ENCODE measurements around the gene WDR62. TPM values are rescaled to one million over a fixed set of nuclear protein-coding genes. Genes with fewer than 3 reads are reported as not detected.

WDR62 gene
- total RNA-seq, 2 experiments from 2014 or later: 24.9 to 27.8 TPM

- ATAC-seq (ENCODE audit: low read depth): no peak
- DNase-seq: no peak
- no peak overlapping the region for H3K4me3 Mint-ChIP-seq
- no peaks in the 10 kb centered on the region for H3K9me3 Mint-ChIP-seq
- H3K4me1 Mint-ChIP-seq: no peaks in the 10 kb centered on the region
- no peaks in the 10 kb centered on the region for H3K27me3 Mint-ChIP-seq
- POLR2A ChIA-PET: interaction anchor here (0.7 to 1.4 kb wide), 3 partner anchors 16 to 390 kb away, joined by 3 to 4 read pairs (median 3); partner anchors contain the start of genes POLR2I, TBCB and ZNF566
- peaks cover 11% of the 10 kb centered on the region for H3K36me3 Mint-ChIP-seq
- H3K27ac Mint-ChIP-seq: no peak overlapping the region
Observed at GRCh38 chr19:36099166-36099785, 44.6 kb downstream of the WDR62 start.

DNA sequence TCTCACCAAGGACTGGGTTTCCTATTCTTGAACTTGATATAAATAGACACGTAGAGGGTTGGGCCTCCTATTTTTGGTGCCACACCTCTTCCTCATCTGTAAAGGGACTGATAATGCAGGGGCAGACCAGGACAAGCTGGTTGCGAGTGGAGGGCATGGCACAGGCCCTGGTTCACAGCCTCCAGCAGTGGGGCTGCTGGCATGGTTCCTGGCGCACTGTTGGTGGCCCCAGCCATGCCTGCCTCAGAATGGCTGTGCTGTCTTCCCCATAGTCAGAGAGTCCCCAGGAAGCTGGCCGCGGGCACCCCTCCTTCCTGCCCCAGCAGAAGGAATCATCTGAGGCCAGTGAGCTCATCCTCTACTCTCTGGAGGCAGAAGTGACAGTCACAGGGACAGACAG, 45.8 kb downstream of the WDR62 start:
- H3K4me3 Mint-ChIP-seq: no peak overlapping the region
- H3K27ac Mint-ChIP-seq: no peak overlapping the region
- no peaks in the 10 kb centered on the region for H3K4me1 Mint-ChIP-seq
- DNase-seq (no peak), ATAC-seq (ENCODE audit: low read depth) (no peak)
- POLR2A ChIA-PET: interaction anchor here (1.2 to 1.4 kb wide), 2 partner anchors 9 to 15 kb away, joined by 3 to 4 read pairs; partner anchors contain the start of genes POLR2I and TBCB
- H3K27me3 Mint-ChIP-seq: no peaks in the 10 kb centered on the region
- no peaks in the 10 kb centered on the region for H3K9me3 Mint-ChIP-seq
- peaks cover 11% of the 10 kb centered on the region for H3K36me3 Mint-ChIP-seq

- Mint-ChIP-seq H3K9me3 (no peaks in the 10 kb centered on the region), H3K36me3 (peaks cover 15% of the 10 kb centered on the region), H3K27me3 (no peaks in the 10 kb centered on the region), H3K4me1 (no peaks in the 10 kb centered on the region), H3K27ac (no peak overlapping the region), H3K4me3 (no peak overlapping the region)
- POLR2A ChIA-PET: interaction anchor here (1.2 kb wide), 1 partner anchor 8 kb away, joined by 3 read pairs; no protein-coding TSS in a partner anchor
- DNase-seq (no peak), ATAC-seq (ENCODE audit: low read depth) (no peak)
Observed at GRCh38 chr19:36101550-36102327, 47.0 kb downstream of the WDR62 start.

DNA sequence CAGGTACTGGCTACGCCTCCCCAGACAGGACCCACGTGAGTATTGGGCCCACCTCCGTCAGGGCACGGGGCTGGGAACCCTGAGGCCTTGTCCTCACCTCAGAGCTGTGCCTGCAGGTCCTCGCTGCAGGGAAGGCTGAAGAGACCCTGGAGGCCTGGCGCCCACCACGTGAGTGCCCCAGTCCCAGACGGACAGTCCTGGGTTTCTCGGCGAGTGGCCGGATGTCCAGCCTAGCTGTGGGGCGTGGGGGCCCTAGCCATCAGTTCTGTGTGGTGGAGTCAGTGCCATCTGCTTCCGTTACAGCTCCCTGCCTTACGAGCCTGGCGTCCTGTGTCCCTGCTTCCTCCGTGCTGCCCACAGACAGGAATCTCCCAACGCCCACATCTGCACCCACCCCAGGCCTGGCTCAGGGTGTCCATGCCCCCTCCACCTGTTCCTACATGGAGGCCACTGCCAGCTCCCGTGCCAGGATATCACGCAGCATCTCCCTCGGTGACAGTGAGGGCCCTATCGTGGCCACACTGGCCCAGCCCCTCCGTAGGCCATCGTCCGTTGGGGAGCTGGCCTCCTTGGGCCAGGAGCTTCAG, 48.4 kb downstream of the WDR62 start:
- no peak overlapping the region for H3K27ac Mint-ChIP-seq
- DNase-seq (no peak), ATAC-seq (ENCODE audit: low read depth) (no peak)
- H3K27me3 Mint-ChIP-seq: no peaks in the 10 kb centered on the region
- POLR2A ChIA-PET: no interaction called here
- H3K4me1 Mint-ChIP-seq: no peaks in the 10 kb centered on the region
- no peaks in the 10 kb centered on the region for H3K9me3 Mint-ChIP-seq
- peaks cover 11% of the 10 kb centered on the region for H3K36me3 Mint-ChIP-seq
- no peak overlapping the region for H3K4me3 Mint-ChIP-seq

- ATAC-seq (ENCODE audit: low read depth) (no peak), DNase-seq (no peak)
- Mint-ChIP-seq H3K4me3 (no peak overlapping the region), H3K27ac (no peak overlapping the region), H3K27me3 (no peaks in the 10 kb centered on the region), H3K36me3 (peaks cover 10% of the 10 kb centered on the region), H3K4me1 (no peaks in the 10 kb centered on the region), H3K9me3 (no peaks in the 10 kb centered on the region)
- POLR2A ChIA-PET: interaction anchor here (0.9 kb wide), 1 partner anchor 50 kb away, joined by 3 read pairs; the partner anchor contains the start of gene THAP8
Observed at GRCh38 chr19:36103842-36104552, 49.3 kb downstream of the WDR62 start.

GRCh38 chr19:36106441-36106840, 51.7 kb downstream of the WDR62 start:
- no peak overlapping the region for H3K4me3 Mint-ChIP-seq
- no peaks in the 10 kb centered on the region for H3K4me1 Mint-ChIP-seq
- peaks cover 10% of the 10 kb centered on the region for H3K36me3 Mint-ChIP-seq
- no peak for DNase-seq
- POLR2A ChIA-PET: interaction anchor here (0.8 to 1.6 kb wide), 2 partner anchors 13 to 21 kb away, joined by 5 read pairs; no protein-coding TSS in a partner anchor
- H3K27ac Mint-ChIP-seq: no peak overlapping the region
- H3K9me3 Mint-ChIP-seq: no peaks in the 10 kb centered on the region
- ATAC-seq (ENCODE audit: low read depth): no peak
- no peaks in the 10 kb centered on the region for H3K27me3 Mint-ChIP-seq

- Mint-ChIP-seq H3K9me3 (no peaks in the 10 kb centered on the region), H3K4me1 (no peaks in the 10 kb centered on the region), H3K27me3 (no peaks in the 10 kb centered on the region), H3K27ac (no peak overlapping the region), H3K4me3 (no peak overlapping the region), H3K36me3 (peaks cover 13% of the 10 kb centered on the region)
- POLR2A ChIA-PET: interaction anchor here (0.8 to 1.6 kb wide), 2 partner anchors 14 to 21 kb away, joined by 5 read pairs; no protein-coding TSS in a partner anchor
- DNase-seq (no peak), ATAC-seq (ENCODE audit: low read depth) (no peak)
Observed at GRCh38 chr19:36106991-36107390, 52.3 kb downstream of the WDR62 start.

GRCh38 chr19:36108684-36109083, 54.0 kb downstream of the WDR62 start:
- H3K4me1 Mint-ChIP-seq: peaks cover 7% of the 10 kb centered on the region
- H3K27me3 Mint-ChIP-seq: no peaks in the 10 kb centered on the region
- no peaks in the 10 kb centered on the region for H3K9me3 Mint-ChIP-seq
- no peak overlapping the region for H3K4me3 Mint-ChIP-seq
- POLR2A ChIA-PET: no interaction called here
- no peak for DNase-seq
- H3K27ac Mint-ChIP-seq: no peak overlapping the region
- no peak for ATAC-seq (ENCODE audit: low read depth)
- peaks cover 16% of the 10 kb centered on the region for H3K36me3 Mint-ChIP-seq

DNA sequence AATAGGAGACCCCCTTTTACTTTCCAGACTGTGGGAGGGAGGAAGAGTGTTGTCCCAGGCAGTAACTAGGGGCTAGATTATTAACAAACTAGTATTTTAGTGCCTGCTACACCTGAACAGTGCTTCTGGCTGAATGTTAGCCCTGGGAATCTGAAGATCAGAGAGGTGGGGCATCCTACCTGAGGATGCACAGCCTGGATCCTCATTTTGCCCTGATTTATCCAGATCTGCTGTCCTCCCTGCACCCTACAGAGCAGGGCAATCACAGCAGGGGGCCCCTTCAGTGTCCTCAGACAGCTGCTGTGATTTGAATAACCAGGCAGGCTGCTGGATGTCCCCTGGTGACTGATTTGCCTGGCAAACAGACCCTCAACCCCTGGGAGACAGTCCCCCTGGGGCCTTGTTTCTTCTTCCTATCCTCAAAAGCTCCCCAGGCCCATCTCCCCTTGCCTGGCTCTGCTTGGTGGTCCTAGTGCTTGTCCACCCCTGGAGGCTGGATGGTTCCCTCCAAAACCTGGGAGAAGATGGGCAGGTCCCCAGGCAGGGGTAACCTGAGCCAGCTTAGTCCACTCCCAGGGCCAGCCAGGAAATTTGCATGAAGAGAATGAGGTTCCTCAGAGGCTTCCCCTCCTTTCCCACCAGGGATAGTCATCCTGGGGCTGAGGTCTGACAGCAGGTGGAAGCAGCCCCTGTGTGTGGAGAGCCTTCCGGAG, 55.9 kb downstream of the WDR62 start, which contains the start of gene OVOL3:
Gene OVOL3, plus strand, starts transcription at position 657 of the 713 bp plus-strand sequence. CDS start 60 bp downstream, outside the sequence.
- POLR2A ChIA-PET: no interaction called here
- Mint-ChIP-seq H3K4me1 (peaks cover 15% of the 10 kb centered on the region), H3K36me3 (peaks cover 14% of the 10 kb centered on the region), H3K27me3 (no peaks in the 10 kb centered on the region), H3K9me3 (no peaks in the 10 kb centered on the region), H3K4me3 (no peak within 1 kb of the TSS), H3K27ac (no peak within 1 kb of the TSS)
- DNase-seq (no peak), ATAC-seq (ENCODE audit: low read depth) (no peak)

DNA sequence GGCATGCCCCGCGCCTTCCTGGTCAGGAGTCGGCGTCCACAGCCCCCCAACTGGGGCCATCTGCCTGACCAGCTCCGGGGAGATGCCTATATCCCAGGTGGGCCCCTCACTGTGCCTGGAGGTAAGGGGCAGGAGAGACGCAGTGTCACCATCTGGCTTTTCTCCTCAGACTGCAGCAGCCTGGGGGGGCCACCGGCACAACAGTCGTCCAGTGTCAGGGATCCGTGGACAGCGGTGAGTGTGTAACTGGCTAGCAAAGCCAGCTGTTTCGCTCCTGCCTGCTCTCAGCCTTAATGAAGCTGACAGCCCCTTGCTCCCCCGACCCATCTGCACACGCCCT, 56.5 kb downstream of the WDR62 start:
- H3K4me1 Mint-ChIP-seq: peaks cover 17% of the 10 kb centered on the region
- ATAC-seq (ENCODE audit: low read depth): no peak
- no peak for DNase-seq
- H3K9me3 Mint-ChIP-seq: no peaks in the 10 kb centered on the region
- H3K4me3 Mint-ChIP-seq: no peak overlapping the region
- H3K27me3 Mint-ChIP-seq: no peaks in the 10 kb centered on the region
- POLR2A ChIA-PET: no interaction called here
- H3K27ac Mint-ChIP-seq: no peak overlapping the region
- peaks cover 11% of the 10 kb centered on the region for H3K36me3 Mint-ChIP-seq

DNA sequence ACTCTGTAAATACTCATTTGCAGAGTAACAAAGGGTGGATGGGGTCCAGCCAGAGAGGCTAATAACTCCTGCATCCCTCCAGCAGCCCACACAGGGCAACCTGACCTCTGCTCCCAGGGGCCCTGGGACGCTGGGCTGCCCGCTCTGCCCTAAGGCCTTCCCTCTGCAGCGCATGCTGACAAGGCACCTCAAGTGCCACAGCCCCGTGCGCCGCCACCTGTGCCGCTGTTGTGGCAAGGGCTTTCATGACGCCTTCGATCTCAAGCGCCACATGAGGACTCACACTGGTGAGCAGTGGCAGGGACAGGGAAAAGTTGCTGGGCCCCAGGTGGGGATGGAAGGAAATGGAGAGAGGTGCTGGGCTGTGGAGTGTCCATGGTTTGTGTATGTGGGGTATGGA, 58.0 kb downstream of the WDR62 start:
- POLR2A ChIA-PET: no interaction called here
- H3K36me3 Mint-ChIP-seq: peaks cover 15% of the 10 kb centered on the region

DNA sequence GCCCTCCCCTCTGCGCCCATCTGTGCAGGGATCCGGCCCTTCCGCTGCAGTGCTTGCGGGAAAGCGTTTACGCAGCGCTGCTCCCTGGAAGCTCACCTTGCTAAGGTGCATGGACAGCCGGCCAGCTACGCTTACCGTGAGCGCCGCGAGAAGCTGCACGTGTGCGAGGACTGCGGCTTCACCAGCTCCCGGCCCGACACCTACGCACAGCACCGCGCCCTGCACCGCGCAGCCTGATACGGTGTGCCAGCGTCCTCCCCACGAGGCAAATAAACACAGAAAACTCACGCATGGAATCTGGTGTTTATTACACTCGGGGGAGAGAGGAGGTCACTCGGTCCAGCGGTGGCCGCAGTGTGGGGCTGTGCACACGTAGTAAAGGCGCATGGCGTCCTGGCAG, 58.7 kb downstream of the WDR62 start:
- Mint-ChIP-seq H3K9me3 (no peaks in the 10 kb centered on the region), H3K27ac (peak overlapping the region; percentile 52), H3K27me3 (no peaks in the 10 kb centered on the region), H3K36me3 (peaks cover 22% of the 10 kb centered on the region), H3K4me3 (peak overlapping the region; percentile 98), H3K4me1 (peaks cover 28% of the 10 kb centered on the region)
- no peak for DNase-seq
- POLR2A ChIA-PET: interaction anchor here (2.1 kb wide), 1 partner anchor 60 kb away, joined by 11 read pairs; the partner anchor contains the start of genes THAP8 and WDR62
- ATAC-seq (ENCODE audit: low read depth): no peak

More for the DNA sequence above, 58.0 kb downstream of the WDR62 start:
- DNase-seq (no peak), ATAC-seq (ENCODE audit: low read depth) (no peak)
- H3K9me3 Mint-ChIP-seq: no peaks in the 10 kb centered on the region
- H3K4me3 Mint-ChIP-seq: peak overlapping the region; percentile 71
- H3K27me3 Mint-ChIP-seq: no peaks in the 10 kb centered on the region
- peaks cover 26% of the 10 kb centered on the region for H3K4me1 Mint-ChIP-seq
- H3K27ac Mint-ChIP-seq: peak overlapping the region; percentile 48

Data from activated naive CD8-positive, alpha-beta T cell treated with anti-CD3 and anti-CD28 coated beads, Interleukin-2, amount 10 ng/mL, durations not matched to agents 7 days and 5 days (primary cell).